ENCODE results near the gene TBATA. TPM values are rescaled to one million over a fixed set of nuclear protein-coding genes. Genes with fewer than 3 reads are reported as not detected.

TBATA gene
- not detected in 2 replicates for total RNA-seq

GRCh38 chr10:70785190-70785589 is at the start of gene TBATA:
Gene TBATA, minus strand, starts transcription at chr10:70785377. Its CDS starts 1,998 bp downstream, at chr10:70783379.
- Histone ChIP-seq H3K27me3 (ENCODE audit: control insufficient read depth, insufficient read depth, low read length) (no peaks in the 10 kb centered on the region), H3K36me3 (ENCODE audit: control insufficient read depth, insufficient read depth, low read length) (no peaks in the 10 kb centered on the region), H3K4me3 (ENCODE audit: low read depth, low read length) (no peak within 1 kb of the TSS)
- TF ChIP-seq CTCF (IDR thresholded peaks at IDR 0.05; ENCODE audit: insufficient read depth, low read length, poor library complexity, severe bottlenecking) = no peak
- no peak for DNase-seq (ENCODE audit: low read depth)

GRCh38 chr10:70834441-70835151 is 49.4 kb upstream of the TBATA start:
- Histone ChIP-seq H3K27me3 (ENCODE audit: control insufficient read depth, insufficient read depth, low read length) (no peaks in the 10 kb centered on the region), H3K36me3 (ENCODE audit: control insufficient read depth, insufficient read depth, low read length) (no peaks in the 10 kb centered on the region), H3K4me3 (ENCODE audit: low read depth, low read length) (no peak overlapping the region)
- no peak for TF ChIP-seq CTCF (IDR thresholded peaks at IDR 0.05; ENCODE audit: insufficient read depth, low read length, poor library complexity, severe bottlenecking)
- DNase-seq (ENCODE audit: low read depth) = no peak

GRCh38 chr10:70834021-70834420 is 48.8 kb upstream of the TBATA start:
- Histone ChIP-seq H3K4me3 (ENCODE audit: low read depth, low read length) (no peak overlapping the region), H3K36me3 (ENCODE audit: control insufficient read depth, insufficient read depth, low read length) (no peaks in the 10 kb centered on the region)
- TF ChIP-seq CTCF (IDR thresholded peaks at IDR 0.05; ENCODE audit: insufficient read depth, low read length, poor library complexity, severe bottlenecking) = no peak

GRCh38 chr10:70833601-70834000 is 48.4 kb upstream of the TBATA start:
- no peaks in the 10 kb centered on the region for H3K36me3 ChIP-seq (ENCODE audit: control insufficient read depth, insufficient read depth, low read length)

More at GRCh38 chr10:70834021-70834420, 48.8 kb upstream of the TBATA start:
- no peaks in the 10 kb centered on the region for H3K27me3 ChIP-seq (ENCODE audit: control insufficient read depth, insufficient read depth, low read length)
- no peak for DNase-seq (ENCODE audit: low read depth)

GRCh38 chr10:70832852-70833528 is 47.8 kb upstream of the TBATA start:
- no peaks in the 10 kb centered on the region for H3K27me3 ChIP-seq (ENCODE audit: control insufficient read depth, insufficient read depth, low read length)
- H3K4me3 ChIP-seq (ENCODE audit: low read depth, low read length) = no peak overlapping the region
- peak; percentile 77 for DNase-seq (ENCODE audit: low read depth)
- TF ChIP-seq CTCF (IDR thresholded peaks at IDR 0.05; ENCODE audit: insufficient read depth, low read length, poor library complexity, severe bottlenecking) = no peak
- H3K36me3 ChIP-seq (ENCODE audit: control insufficient read depth, insufficient read depth, low read length) = no peaks in the 10 kb centered on the region

More at GRCh38 chr10:70833601-70834000, 48.4 kb upstream of the TBATA start:
- Histone ChIP-seq H3K4me3 (ENCODE audit: low read depth, low read length) (no peak overlapping the region), H3K27me3 (ENCODE audit: control insufficient read depth, insufficient read depth, low read length) (no peaks in the 10 kb centered on the region)
- DNase-seq (ENCODE audit: low read depth) = no peak
- no peak for TF ChIP-seq CTCF (IDR thresholded peaks at IDR 0.05; ENCODE audit: insufficient read depth, low read length, poor library complexity, severe bottlenecking)

Measured in kidney epithelial cell (primary cell).